GM18907 (cell line): ENCODE measurements around the gene SRRM3.
"Not testable (repeated sequence)": the region's sequence is repeated elsewhere in the genome, so short reads cannot be mapped to it uniquely, and the experiment has no call there.

ENCODE experiments used
- ATAC-seq: cut with Tn5 transposase; IDR thresholded peaks from one replicate; pipeline ENCODE4 v1.9.1; 2021; ENCODE audit warnings: mild to moderate bottlenecking, moderate library complexity; ENCODE audit not compliant: unreplicated experiment

Gene SRRM3

GRCh38 chr7:76335417-76335816 lies 133.7 kb downstream of the SRRM3 start:
- ATAC-seq: not testable (repeated sequence)

- no peak for ATAC-seq
These were observed 134.4 kb downstream of the SRRM3 start for GRCh38 chr7:76336094-76336493.
